Neuronal stem cell (in vitro differentiated cells): Measurements from ENCODE around the gene RND2.
"Not testable (repeated sequence)": the region's sequence is repeated elsewhere in the genome, so short reads cannot be mapped to it uniquely, and the experiment has no call there.

Experiments used
- DNase-seq: peaks from one replicate; pipeline ENCODE4 v3.0.0-alpha.2; 2013; ENCODE audit warnings: low spot score
- H2AFZ ChIP-seq: one replicate; pipeline ENCODE4 v1.6.1; 2013; ENCODE audit warnings: mild to moderate bottlenecking, low read length, inconsistent platforms
- H2AK5ac ChIP-seq: 2 replicates; pipeline ENCODE4 v1.6.1; 2013; ENCODE audit warnings: low read depth, mild to moderate bottlenecking, inconsistent platforms, low read length, moderate library complexity, mixed read lengths
- H2BK120ac ChIP-seq: 2 replicates; pipeline ENCODE4 v1.6.1; 2013; ENCODE audit warnings: low read depth, mild to moderate bottlenecking, inconsistent platforms, low read length, moderate library complexity, mixed read lengths
- H2BK12ac ChIP-seq: one replicate; pipeline ENCODE4 v1.6.1; 2013; ENCODE audit warnings: low read length, inconsistent platforms
- H2BK15ac ChIP-seq: 2 replicates; pipeline ENCODE4 v1.6.1; 2013; ENCODE audit warnings: mild to moderate bottlenecking, low read length, inconsistent platforms, mixed read lengths
- H2BK5ac ChIP-seq: one replicate; pipeline ENCODE4 v1.6.1; 2013; ENCODE audit warnings: inconsistent platforms, mild to moderate bottlenecking, low read length, moderate library complexity
- H3K14ac ChIP-seq: one replicate; pipeline ENCODE4 v1.6.1; 2013; ENCODE audit warnings: low read length, inconsistent platforms
- H3K18ac ChIP-seq: 2 replicates; pipeline ENCODE4 v1.6.1; 2013; ENCODE audit warnings: low read length, inconsistent platforms
- H3K23ac ChIP-seq: 2 replicates; pipeline ENCODE4 v1.6.1; 2013; ENCODE audit warnings: low read depth, mild to moderate bottlenecking, mixed read lengths, low read length, inconsistent platforms; ENCODE audit not compliant: poor library complexity
- H3K27ac ChIP-seq: replicated peaks from 3 replicates; pipeline ENCODE4 v1.5.1; 2013; ENCODE audit warnings: low read length, inconsistent platforms
- H3K27me3 ChIP-seq, 3 experiments: 2 replicates each; pipeline ENCODE4 v1.6.1; 2013; ENCODE audit warnings: low read length in 3 of 3, mild to moderate bottlenecking in 2 of 3, inconsistent platforms in 1 of 3, low read depth in 1 of 3, mixed read lengths in 1 of 3, moderate library complexity in 1 of 3; ENCODE audit not compliant: control insufficient read depth in 3 of 3, insufficient read depth in 3 of 3
- H3K36me3 ChIP-seq, 2 donors: replicated peaks in 1 of 2; 2 replicates each; pipeline ENCODE4 v1.6.1; 2013; ENCODE audit warnings: low read length in 2 of 2; ENCODE audit not compliant: control insufficient read depth in 2 of 2, insufficient read depth in 2 of 2
- H3K4ac ChIP-seq: 2 replicates; pipeline ENCODE4 v1.6.1; 2013; ENCODE audit warnings: inconsistent platforms, mild to moderate bottlenecking, low read length, moderate library complexity
- H3K4me1 ChIP-seq, 2 donors: 1 replicate in 1 of 2; 2 replicates in 1 of 2; pipeline ENCODE4 v1.6.1; 2013; ENCODE audit warnings: low read length in 2 of 2, low read depth in 1 of 2; ENCODE audit not compliant: control insufficient read depth in 2 of 2, insufficient read depth in 1 of 2
- H3K4me2 ChIP-seq: one replicate; pipeline ENCODE4 v1.6.1; 2013; ENCODE audit warnings: mild to moderate bottlenecking, low read length, inconsistent platforms; ENCODE audit not compliant: insufficient read depth, poor library complexity, severe bottlenecking
- H3K4me3 ChIP-seq, 2 donors: 2 replicates each; pipeline ENCODE4 v1.5.1; 2013; ENCODE audit warnings: low read length in 2 of 2, mild to moderate bottlenecking in 2 of 2, inconsistent platforms in 1 of 2, moderate library complexity in 1 of 2
- H3K79me1 ChIP-seq: one replicate; pipeline ENCODE4 v1.6.1; 2013; ENCODE audit warnings: low read depth, mild to moderate bottlenecking, inconsistent platforms, low read length, moderate library complexity
- H3K9ac ChIP-seq: one replicate; pipeline ENCODE4 v1.6.1; 2013; ENCODE audit warnings: mild to moderate bottlenecking, low read depth, low read length, inconsistent platforms; ENCODE audit not compliant: poor library complexity
- H3K9me3 ChIP-seq, 2 donors: replicated peaks in 1 of 2; 2 replicates each; pipeline versions ENCODE3 to v1.6.1; 2013; ENCODE audit warnings: low read length in 2 of 2, mild to moderate bottlenecking in 2 of 2, inconsistent platforms in 1 of 2, low read depth in 1 of 2, mixed read lengths in 1 of 2, moderate library complexity in 1 of 2; ENCODE audit not compliant: control insufficient read depth in 2 of 2, insufficient read depth in 1 of 2
- H4K8ac ChIP-seq: one replicate; pipeline ENCODE4 v1.6.1; 2013; ENCODE audit warnings: low read depth, mild to moderate bottlenecking, inconsistent platforms, low read length, moderate library complexity
- H4K91ac ChIP-seq: one replicate; pipeline ENCODE4 v1.6.1; 2013; ENCODE audit warnings: low read length, low read depth, mild to moderate bottlenecking, inconsistent platforms; ENCODE audit not compliant: poor library complexity
- WGBS, 2 donors: extraction: QIAGEN DNeasy Blood & Tissue Kit; methylation state at CpG; one replicate each; pipeline ENCODE4 v1.1.7; 2013; ENCODE audit warnings: missing lambda C conversion rate in 2 of 2, mixed read lengths in 1 of 2; ENCODE audit not compliant: insufficient read length in 2 of 2, insufficient replicate concordance in 1 of 2; ENCODE audit errors: extremely low coverage in 2 of 2; 5-methylcytosine and 5-hydroxymethylcytosine counted together

Gene RND2

DNA sequence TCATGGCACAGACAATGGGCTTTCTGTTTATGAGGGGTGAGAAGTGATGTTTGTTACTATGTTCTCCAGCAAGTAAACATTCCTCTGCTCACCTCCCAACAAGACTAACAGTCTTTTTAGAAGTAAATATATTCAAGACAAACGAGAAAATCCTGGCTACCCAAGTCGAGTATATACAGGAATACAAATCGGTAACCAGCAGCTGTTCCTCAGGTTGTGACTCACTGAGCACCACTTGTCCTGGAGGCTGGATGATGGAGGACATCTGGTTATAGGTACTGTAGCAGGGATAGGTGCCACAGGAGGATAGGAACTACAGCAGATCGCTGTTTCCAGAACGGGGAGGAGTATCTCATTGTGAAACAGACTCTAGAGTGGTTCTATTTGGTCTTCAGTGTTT, 32.2 kb upstream of the RND2 start:
- Histone ChIP-seq H3K9ac (no peak overlapping the region), H4K91ac (no peak overlapping the region), H3K14ac (no peak overlapping the region), H2BK120ac (no peak overlapping the region), H3K36me3 (peaks cover 29 to 58% of the 10 kb centered on the region in 2 donors), H3K4ac (no peak overlapping the region), H2AFZ (no peak overlapping the region), H3K27ac (no peak overlapping the region), H4K8ac (no peak overlapping the region), H2BK5ac (no peak overlapping the region), H3K27me3 (peaks cover 0 to 1% (median 0%) of the 10 kb centered on the region in 3 experiments), H3K18ac (no peak overlapping the region), H3K9me3 (no peaks in the 10 kb centered on the region), H2AK5ac (no peak overlapping the region), H2BK12ac (no peak overlapping the region), H3K4me3 (no peak overlapping the region), H3K79me1 (peaks cover 2% of the 10 kb centered on the region), H2BK15ac (no peak overlapping the region), H3K23ac (no peak overlapping the region), H3K4me1 (peaks cover 2 to 4% of the 10 kb centered on the region in 2 donors), H3K4me2 (no peak overlapping the region)
- DNase-seq, result no peak
- WGBS, 2 donors, result no CpG with 5 or more reads among the region's 5 CpGs

GRCh38 chr17:42993913-42994312, 31.1 kb upstream of the RND2 start:
- not testable (repeated sequence) for H3K14ac ChIP-seq, H2BK120ac ChIP-seq, H3K23ac ChIP-seq, H3K27ac ChIP-seq, H2AFZ ChIP-seq, DNase-seq, H3K4me3 ChIP-seq, H2AK5ac ChIP-seq, H3K4me1 ChIP-seq, H3K4me2 ChIP-seq, H3K27me3 ChIP-seq, H2BK12ac ChIP-seq, H2BK5ac ChIP-seq, H2BK15ac ChIP-seq, H3K9ac ChIP-seq, H3K4ac ChIP-seq, H4K91ac ChIP-seq, H3K9me3 ChIP-seq, H3K79me1 ChIP-seq, H4K8ac ChIP-seq, H3K18ac ChIP-seq
- H3K36me3 ChIP-seq, result peaks cover 24 to 49% of the 10 kb centered on the region in 2 donors
- WGBS, 2 donors, result no CpG with 5 or more reads among the region's 10 CpGs

GRCh38 chr17:42997390-42997983, 27.5 kb upstream of the RND2 start:
- Histone ChIP-seq H2BK5ac (no peak overlapping the region), H3K4me1 (peaks cover 4 to 6% of the 10 kb centered on the region in 2 donors), H3K18ac (no peak overlapping the region), H3K4ac (peak overlapping the region; percentile 12), H3K9ac (no peak overlapping the region), H3K79me1 (peaks cover 6% of the 10 kb centered on the region), H2BK15ac (no peak overlapping the region), H2AFZ (peak overlapping the region; percentile 74), H3K23ac (no peak overlapping the region), H2BK120ac (no peak overlapping the region), H3K27me3 (peaks cover 0 to 1% (median 0%) of the 10 kb centered on the region in 3 experiments), H3K27ac (peak overlapping the region; percentile 56), H3K4me3 (peak overlapping the region in 1 of 2 donors; percentile 20), H4K91ac (no peak overlapping the region), H2AK5ac (no peak overlapping the region), H2BK12ac (no peak overlapping the region), H3K36me3 (peaks cover 26 to 52% of the 10 kb centered on the region in 2 donors), H3K9me3 (no peaks in the 10 kb centered on the region), H3K14ac (no peak overlapping the region), H3K4me2 (peak overlapping the region; percentile 45), H4K8ac (no peak overlapping the region)
- no peak for DNase-seq
- WGBS, 2 donors, result no CpG with 5 or more reads among the region's 5 CpGs

DNA sequence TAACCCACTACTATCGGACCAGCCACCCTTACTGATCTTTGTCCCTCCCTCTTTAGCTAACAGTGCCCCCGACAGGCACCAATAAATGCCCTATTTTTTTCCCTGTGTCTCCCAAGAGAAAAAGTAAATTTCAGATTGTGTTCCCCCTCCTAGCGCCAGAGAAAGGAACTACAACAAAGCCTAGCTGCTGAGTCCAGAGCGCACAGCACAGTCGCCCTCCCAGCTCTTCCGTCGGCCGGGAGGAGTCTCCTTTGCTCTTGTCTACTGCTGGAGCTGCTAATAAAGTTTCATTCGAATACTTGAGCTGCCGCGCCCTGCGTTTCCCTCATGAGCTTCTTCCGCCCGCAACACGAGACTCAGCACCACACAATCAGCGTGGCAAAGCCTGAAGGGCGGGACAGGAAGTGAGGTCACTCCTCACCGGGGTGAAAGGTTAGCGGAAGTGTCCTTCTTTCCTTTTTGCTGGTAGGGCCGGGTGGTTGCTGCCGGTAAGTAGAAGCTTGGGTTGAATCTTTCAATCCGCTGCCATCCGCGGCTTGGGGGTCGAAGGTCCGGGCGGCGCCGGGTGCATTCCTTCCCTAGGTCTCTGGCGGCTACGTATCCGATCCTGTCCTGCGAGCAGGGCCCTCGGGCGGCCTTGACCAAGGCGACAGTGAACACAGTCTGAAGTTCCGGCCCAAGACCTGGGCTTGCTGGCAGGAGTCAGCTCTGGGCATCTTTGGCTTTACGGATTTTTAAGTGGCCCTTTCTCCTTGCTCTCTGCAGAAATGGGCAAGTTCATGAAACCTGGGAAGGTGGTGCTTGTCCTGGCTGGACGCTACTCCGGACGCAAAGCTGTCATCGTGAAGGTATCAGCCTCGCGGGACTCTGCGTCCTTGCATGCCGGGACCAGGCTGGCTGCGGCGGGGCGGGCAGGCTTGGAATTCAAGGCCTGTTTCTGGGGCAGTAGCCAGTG, 26.8 kb upstream of the RND2 start, which contains the start of gene RPL27:
TSS of gene RPL27 (plus strand) at position 436 of the 955 bp plus-strand sequence. CDS start at position 768, 332 bp downstream.
- H2BK15ac ChIP-seq, result no peak within 1 kb of the TSS
- H3K36me3 ChIP-seq, result peaks cover 26 to 52% of the 10 kb centered on the region in 2 donors
- peak within 1 kb of the TSS; percentile 85 for H2BK5ac ChIP-seq
- H3K4me3 ChIP-seq, result peak within 1 kb of the TSS; percentile 86 to 95
- H3K79me1 ChIP-seq, result peaks cover 6% of the 10 kb centered on the region
- H3K27ac ChIP-seq, result peak within 1 kb of the TSS; percentile 90
- H3K18ac ChIP-seq, result peak within 1 kb of the TSS; percentile 94
- peak within 1 kb of the TSS; percentile 80 for H3K4me2 ChIP-seq
- peaks cover 4 to 6% of the 10 kb centered on the region in 2 donors for H3K4me1 ChIP-seq
- no peak within 1 kb of the TSS for H2AK5ac ChIP-seq
- H2AFZ ChIP-seq, result peak within 1 kb of the TSS; percentile 74
- H3K4ac ChIP-seq, result peak within 1 kb of the TSS; percentile 12
- H3K14ac ChIP-seq, result peak within 1 kb of the TSS; percentile 12
- H3K9me3 ChIP-seq, result no peaks in the 10 kb centered on the region
- H3K9ac ChIP-seq, result peak within 1 kb of the TSS; percentile 98
- peaks cover 0 to 1% (median 0%) of the 10 kb centered on the region in 3 experiments for H3K27me3 ChIP-seq
- peak within 1 kb of the TSS; percentile 40 for H3K23ac ChIP-seq
- H4K91ac ChIP-seq, result no peak within 1 kb of the TSS
- DNase-seq, result peak; percentile 98
- H4K8ac ChIP-seq, result no peak within 1 kb of the TSS
- H2BK120ac ChIP-seq, result no peak within 1 kb of the TSS
- no CpG with 5 or more reads among the region's 49 CpGs for WGBS, 2 donors
- no peak within 1 kb of the TSS for H2BK12ac ChIP-seq
